CD14-positive monocyte (primary cell): Measurements from ENCODE around the gene NACA2. TPM values are rescaled to one million over a fixed set of nuclear protein-coding genes. Genes with fewer than 3 reads are reported as not detected.
"Not testable (repeated sequence)": the region's sequence is repeated elsewhere in the genome, so short reads cannot be mapped to it uniquely, and the experiment has no call there.

Experiments
- DNase-seq, 3 donors: peaks; one replicate each; pipeline ENCODE4 v3.0.0-alpha.2; 2011 to 2022
- H2AFZ ChIP-seq: 2 replicates; pipeline ENCODE4 v1.6.0; 2012; ENCODE audit warnings: mild to moderate bottlenecking, low read depth, low read length, inconsistent platforms; ENCODE audit not compliant: insufficient read depth, poor library complexity, severe bottlenecking
- H3K27ac ChIP-seq, 2 donors: 1 replicate in 1 of 2; 2 replicates in 1 of 2; pipeline ENCODE4 v1.5.1; 2012 to 2013; ENCODE audit warnings: low read length in 2 of 2, control low read depth in 1 of 2, inconsistent platforms in 1 of 2, low read depth in 1 of 2, mild to moderate bottlenecking in 1 of 2
- H3K27me3 ChIP-seq, 2 donors: one replicate each; pipeline versions ENCODE4 v1.6.0 to v1.6.1; 2011 to 2013; ENCODE audit warnings: low read length in 2 of 2; ENCODE audit not compliant: control insufficient read depth in 2 of 2, insufficient read depth in 2 of 2
- H3K36me3 ChIP-seq, 2 donors: replicated peaks in 1 of 2; 1 replicate in 1 of 2; 2 replicates in 1 of 2; pipeline versions ENCODE4 v1.5.1 to v1.6.1; 2012 to 2013; ENCODE audit warnings: low read length in 2 of 2, control low read depth in 1 of 2, inconsistent platforms in 1 of 2, mild to moderate bottlenecking in 1 of 2; ENCODE audit not compliant: insufficient read depth in 2 of 2, control insufficient read depth in 1 of 2
- H3K4me1 ChIP-seq, 2 donors: 1 replicate in 1 of 2; 2 replicates in 1 of 2; pipeline versions ENCODE4 v1.5.1 to v1.6.1; 2012 to 2013; ENCODE audit warnings: low read length in 2 of 2, control low read depth in 1 of 2, inconsistent platforms in 1 of 2, mild to moderate bottlenecking in 1 of 2, moderate library complexity in 1 of 2; ENCODE audit not compliant: insufficient read depth in 2 of 2, control insufficient read depth in 1 of 2
- H3K4me2 ChIP-seq: replicated peaks from 2 replicates; pipeline ENCODE3; 2012; ENCODE audit warnings: low read length, moderate library complexity, mild to moderate bottlenecking; ENCODE audit not compliant: poor library complexity, severe bottlenecking; ENCODE audit errors: extremely low read depth
- H3K4me3 ChIP-seq, 3 experiments: fragments of 200-600 bp in 1 of 3; sonication (generic) in 1 of 3; replicated peaks in 1 of 3; 1 replicate in 2 of 3; 2 replicates in 1 of 3; pipeline ENCODE4 v1.5.1; 2011 to 2013; ENCODE audit warnings: low read length in 3 of 3, mild to moderate bottlenecking in 3 of 3, control low read depth in 2 of 3, low read depth in 2 of 3, inconsistent platforms in 1 of 3, moderate library complexity in 1 of 3
- H3K79me2 ChIP-seq: 2 replicates; pipeline ENCODE4 v1.6.0; 2012; ENCODE audit warnings: mild to moderate bottlenecking, control low read depth, inconsistent platforms, low read length, moderate library complexity; ENCODE audit not compliant: insufficient read depth
- H3K9ac ChIP-seq: 2 replicates; pipeline ENCODE4 v1.6.0; 2017; ENCODE audit warnings: low read length, mild to moderate bottlenecking; ENCODE audit not compliant: insufficient read depth, poor library complexity, severe bottlenecking
- H3K9me3 ChIP-seq, 2 donors: replicated peaks in 1 of 2; 1 replicate in 1 of 2; 2 replicates in 1 of 2; pipeline versions ENCODE4 v1.5.1 to v1.6.1; 2012 to 2013; ENCODE audit warnings: low read length in 2 of 2, control low read depth in 1 of 2; ENCODE audit not compliant: control insufficient read depth in 1 of 2, insufficient read depth in 1 of 2
- H4K20me1 ChIP-seq: 2 replicates; pipeline ENCODE4 v1.6.0; 2012; ENCODE audit warnings: mild to moderate bottlenecking, low read length, control low read depth, moderate library complexity; ENCODE audit not compliant: insufficient read depth
- H3K27ac Mint-ChIP-seq, 7 donors: one replicate each; pipeline ENCODE4 v1.8.0; 2020; ENCODE audit warnings: mild to moderate bottlenecking in 7 of 7, mixed read lengths in 7 of 7, moderate library complexity in 6 of 7, inconsistent platforms in 2 of 7
- H3K27me3 Mint-ChIP-seq, 3 donors: one replicate each; pipeline ENCODE4 v1.8.0; 2021 to 2022; ENCODE audit warnings: low read depth in 3 of 3, mild to moderate bottlenecking in 3 of 3, mixed read lengths in 3 of 3, moderate library complexity in 3 of 3, inconsistent platforms in 1 of 3
- H3K36me3 Mint-ChIP-seq, 2 donors: one replicate each; pipeline ENCODE4 v1.8.0; 2020; ENCODE audit warnings: mixed read lengths in 2 of 2, inconsistent platforms in 1 of 2, mild to moderate bottlenecking in 1 of 2
- H3K4me1 Mint-ChIP-seq: one replicate; pipeline ENCODE4 v1.8.0; 2020; ENCODE audit warnings: mild to moderate bottlenecking, mixed read lengths
- H3K4me3 Mint-ChIP-seq, 2 donors: one replicate each; pipeline ENCODE4 v1.8.0; 2020; ENCODE audit warnings: mild to moderate bottlenecking in 2 of 2, mixed read lengths in 2 of 2, moderate library complexity in 1 of 2
- H3K9me3 Mint-ChIP-seq, 7 donors: one replicate each; pipeline ENCODE4 v1.8.0; 2020 to 2022; ENCODE audit warnings: mixed read lengths in 7 of 7, mild to moderate bottlenecking in 6 of 7, moderate library complexity in 6 of 7, inconsistent platforms in 2 of 7
- CTCF ChIP-seq: fragments of 200-600 bp; IDR thresholded peaks from one replicate; pipeline ENCODE4 v1.8.0; 2022; ENCODE audit warnings: antibody characterized with exemption, mild to moderate bottlenecking
- WGBS: methylation state at CpG from one replicate; pipeline ENCODE4 v1.1.5; 2013; ENCODE audit warnings: missing lambda C conversion rate; ENCODE audit not compliant: insufficient coverage; 5-methylcytosine and 5-hydroxymethylcytosine counted together
- intact Hi-C, 2 donors: fragments of 100-400 bp; cut with micrococcal nuclease; formaldehyde crosslinking; loops; one replicate each; pipeline versions ENCODE4 v1.15.0 to v1.15.1; 2023
- polyA plus RNA-seq, 3 donors: library from polyadenylated mRNA; depleted of rRNA in 1 of 3; unstranded in 2 of 3; stranded (reverse) in 1 of 3; fragments of 300-500 nt in 2 of 3; fragments of >200 nt in 1 of 3; fragmentation: Illumina TruSeq in 2 of 3; gene quantifications; 1 replicate in 2 of 3; 2 replicates in 1 of 3; pipeline ENCODE4 v1.2.3, GENCODE V29; 2012 to 2021

Gene NACA2
- polyA plus RNA-seq, 3 donors: not detected

- Histone ChIP-seq H3K9ac (no peak overlapping the region), H3K4me1 (no peaks in the 10 kb centered on the region), H2AFZ (no peak overlapping the region), H4K20me1 (no peaks in the 10 kb centered on the region), H3K79me2 (no peaks in the 10 kb centered on the region), H3K9me3 (no peaks in the 10 kb centered on the region), H3K27me3 (no peaks in the 10 kb centered on the region), H3K27ac (no peak overlapping the region), H3K4me3 (no peak overlapping the region), H3K36me3 (no peaks in the 10 kb centered on the region), H3K4me2 (no peak overlapping the region)
- Mint-ChIP-seq H3K27me3 (peaks cover 0 to 7% (median 6%) of the 10 kb centered on the region in 3 donors), H3K4me3 (no peak overlapping the region), H3K9me3 (peaks cover 0 to 4% (median 3%) of the 10 kb centered on the region in 7 donors), H3K4me1 (no peaks in the 10 kb centered on the region), H3K36me3 (no peaks in the 10 kb centered on the region), H3K27ac (no peak overlapping the region)
- intact Hi-C loops: no loop called here
- no peak for DNase-seq
- no CpG with 5 or more reads among the region's 1 CpG for WGBS
- TF ChIP-seq CTCF: no peak
These were observed 41.8 kb upstream of the NACA2 start for GRCh38 chr17:61632826-61633225.

- Histone ChIP-seq H3K79me2 (no peaks in the 10 kb centered on the region), H3K27ac (no peak overlapping the region), H3K4me1 (no peaks in the 10 kb centered on the region), H2AFZ (no peak overlapping the region), H3K4me3 (no peak overlapping the region), H3K9me3 (no peaks in the 10 kb centered on the region), H4K20me1 (no peaks in the 10 kb centered on the region), H3K36me3 (no peaks in the 10 kb centered on the region), H3K4me2 (no peak overlapping the region), H3K9ac (no peak overlapping the region), H3K27me3 (no peaks in the 10 kb centered on the region)
- peaks cover 0 to 4% (median 3%) of the 10 kb centered on the region in 7 donors for H3K9me3 Mint-ChIP-seq
- DNase-seq: no peak
- H3K27ac Mint-ChIP-seq: no peak overlapping the region
- H3K4me3 Mint-ChIP-seq: no peak overlapping the region
- no peaks in the 10 kb centered on the region for H3K36me3 Mint-ChIP-seq
- intact Hi-C loops: no loop called here
- no peak for TF ChIP-seq CTCF
- no CpG with 5 or more reads among the region's 1 CpG for WGBS
- peaks cover 0 to 5% (median 5%) of the 10 kb centered on the region in 3 donors for H3K27me3 Mint-ChIP-seq
- H3K4me1 Mint-ChIP-seq: no peaks in the 10 kb centered on the region
These were observed 40.8 kb upstream of the NACA2 start for GRCh38 chr17:61631800-61632199.

- H3K4me1 Mint-ChIP-seq, H3K36me3 Mint-ChIP-seq, H3K4me3 ChIP-seq, DNase-seq, H2AFZ ChIP-seq, H3K27ac Mint-ChIP-seq, H3K9me3 ChIP-seq, H3K79me2 ChIP-seq, H3K36me3 ChIP-seq, H4K20me1 ChIP-seq, H3K4me2 ChIP-seq, H3K9me3 Mint-ChIP-seq, H3K4me3 Mint-ChIP-seq, H3K4me1 ChIP-seq, H3K9ac ChIP-seq, intact Hi-C loops, H3K27me3 Mint-ChIP-seq, H3K27me3 ChIP-seq, H3K27ac ChIP-seq: not testable (repeated sequence)
- WGBS: 80% methylated on average over 1 of the region's 4 CpGs
These were observed 37.1 kb upstream of the NACA2 start for GRCh38 chr17:61628158-61628557.
